GM21619 (cell line): ENCODE measurements around the gene MTCL3.
"Not testable (repeated sequence)": the region's sequence is repeated elsewhere in the genome, so short reads cannot be mapped to it uniquely, and the experiment has no call there.

Experiments
- ATAC-seq: cut with Tn5 transposase; IDR thresholded peaks from one replicate; pipeline ENCODE4 v1.9.1; 2021; ENCODE audit not compliant: unreplicated experiment

MTCL3 gene

GRCh38 chr6:127439718-127440117 lies 79.4 kb downstream of the MTCL3 start:
- ATAC-seq: no peak

- ATAC-seq: no peak
Measured at GRCh38 chr6:127436578-127437110, 82.5 kb downstream of the MTCL3 start.

DNA sequence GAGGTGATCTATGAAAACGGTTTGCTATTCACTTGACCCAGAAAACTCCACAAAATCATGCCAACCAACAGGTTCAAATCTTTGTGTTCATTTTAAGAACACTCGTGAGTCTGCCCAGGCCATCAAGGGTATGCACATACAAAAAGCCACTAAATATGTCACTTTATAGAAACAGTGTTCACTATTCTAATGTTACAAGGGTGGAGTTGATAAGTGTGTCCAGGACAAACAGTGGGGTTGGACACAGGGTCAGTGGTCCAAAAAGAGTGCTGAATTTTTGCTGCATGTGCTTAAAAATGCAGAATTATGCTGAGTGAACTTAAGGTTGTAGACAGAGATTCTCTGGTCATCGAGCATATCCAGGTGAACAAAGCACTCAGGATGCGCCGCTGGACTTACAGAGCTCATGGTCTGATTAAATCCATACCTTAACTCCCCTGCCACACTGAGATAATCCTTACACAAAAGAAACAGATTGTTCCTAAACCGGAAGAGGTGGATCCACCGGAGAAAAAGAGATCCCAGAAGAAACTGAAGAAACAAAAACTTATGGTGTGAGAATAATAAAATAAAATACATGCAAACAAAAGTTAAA lies 83.4 kb downstream of the MTCL3 start:
- ATAC-seq: no peak

- ATAC-seq: no peak
Measured at GRCh38 chr6:127434651-127435050, 84.5 kb downstream of the MTCL3 start.

- ATAC-seq: not testable (repeated sequence)
Measured at GRCh38 chr6:127428562-127428961, 90.6 kb downstream of the MTCL3 start.

- ATAC-seq: no peak
Measured at GRCh38 chr6:127423921-127424320, 95.2 kb downstream of the MTCL3 start.
